ENCODE data around the gene NT5DC2.

The NT5DC2 gene

DNA sequence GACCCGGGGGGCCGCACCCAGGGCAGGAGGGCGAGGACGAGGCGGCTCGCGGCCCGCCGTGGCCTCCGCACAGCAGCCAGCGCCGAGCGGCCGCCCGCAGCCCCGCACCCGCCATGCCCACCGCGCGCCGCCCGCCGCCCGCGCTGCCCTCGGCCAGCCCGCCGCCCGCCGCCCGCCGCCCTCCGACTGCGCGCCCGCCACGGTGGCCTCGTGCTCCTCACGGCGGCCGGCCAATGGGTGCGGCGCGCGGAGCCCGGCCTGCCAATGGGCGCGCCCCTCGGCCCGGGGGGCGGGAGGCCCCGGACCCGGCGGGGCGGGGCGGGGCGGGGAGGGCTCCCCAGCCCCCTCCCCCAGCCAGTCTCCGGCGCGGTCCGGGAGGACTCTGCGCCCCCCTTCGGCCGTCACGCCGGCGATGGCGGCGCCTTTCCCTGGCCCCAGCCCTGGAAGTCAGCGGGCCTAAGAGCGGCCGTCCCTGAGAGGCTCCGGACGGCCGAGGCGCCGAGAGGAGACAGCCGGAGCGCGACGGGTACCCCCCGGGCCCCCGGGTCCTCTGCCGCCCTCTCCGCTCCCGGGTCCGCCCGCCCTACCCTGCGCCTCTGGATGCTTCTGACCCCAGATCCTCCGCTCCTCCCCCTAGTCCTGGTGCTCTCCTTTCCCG is at the start of gene NT5DC2:
TSS of gene NT5DC2 (minus strand) at position 235 of the 658 bp plus-strand sequence. CDS start at position 115, 120 bp downstream.
- peak; percentile 37 to 59 for DNase-seq

DNA sequence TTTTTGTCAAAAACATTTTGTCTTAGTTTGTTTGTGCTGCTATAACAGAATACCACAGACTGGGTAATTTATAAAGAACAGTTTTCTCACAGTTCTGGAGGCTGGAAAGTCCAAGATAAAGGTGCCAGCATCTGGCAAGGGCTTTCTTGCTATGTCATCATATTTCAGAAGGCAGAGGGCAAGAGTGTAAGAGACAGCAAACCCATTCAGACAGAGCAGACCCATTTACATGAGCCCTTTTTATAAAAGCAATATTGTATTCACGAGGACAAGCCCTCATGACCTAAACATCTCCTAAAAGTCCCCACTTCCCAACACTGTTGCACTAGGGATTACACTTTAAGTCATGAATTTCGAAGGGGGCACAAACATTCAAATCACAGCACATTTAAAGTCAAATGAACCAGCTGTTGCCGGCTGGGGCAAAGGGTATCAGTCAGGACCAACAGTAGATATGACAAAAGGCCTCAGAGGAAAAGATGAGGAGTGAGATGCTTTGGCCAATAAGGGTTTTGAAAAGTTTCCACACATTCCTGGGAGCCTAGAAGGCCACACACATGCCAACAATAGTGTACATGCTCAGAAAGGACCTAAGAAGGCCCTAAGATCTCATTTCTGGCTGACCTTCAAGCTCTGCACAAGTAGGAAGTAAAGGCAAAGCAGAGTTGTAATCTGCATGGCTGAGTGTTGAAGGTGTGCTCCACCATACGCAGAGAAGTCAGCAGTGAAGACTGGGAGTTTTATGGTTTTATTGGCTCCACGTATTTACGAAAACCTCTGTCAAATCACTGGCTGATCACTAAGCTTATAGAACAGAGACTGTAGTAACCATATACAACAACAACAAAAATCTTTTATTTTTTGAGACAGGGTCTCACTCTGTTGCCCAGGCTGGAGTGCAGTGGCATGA is 40.7 kb upstream of the NT5DC2 start:
- DNase-seq, result no peak

DNA sequence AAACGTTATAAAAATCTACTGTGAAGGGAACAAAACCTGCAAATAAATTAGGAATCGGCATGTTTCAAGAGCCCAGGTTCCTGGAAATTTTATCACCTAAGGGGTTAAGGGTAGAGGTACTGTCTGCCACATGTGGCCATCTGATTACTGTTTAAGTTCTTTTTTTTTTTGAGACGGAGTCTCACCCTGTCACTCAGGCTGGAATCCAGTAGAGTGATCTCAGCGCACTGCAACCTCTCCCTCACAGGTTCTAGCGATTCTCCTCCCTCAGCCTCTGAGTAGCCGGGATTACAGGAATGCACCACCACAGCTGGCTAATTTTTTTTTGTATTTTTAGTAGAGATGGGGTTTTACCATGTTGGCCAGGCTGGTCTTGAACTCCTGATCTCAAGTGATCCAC is 38.6 kb upstream of the NT5DC2 start:
- DNase-seq, result no peak

DNA sequence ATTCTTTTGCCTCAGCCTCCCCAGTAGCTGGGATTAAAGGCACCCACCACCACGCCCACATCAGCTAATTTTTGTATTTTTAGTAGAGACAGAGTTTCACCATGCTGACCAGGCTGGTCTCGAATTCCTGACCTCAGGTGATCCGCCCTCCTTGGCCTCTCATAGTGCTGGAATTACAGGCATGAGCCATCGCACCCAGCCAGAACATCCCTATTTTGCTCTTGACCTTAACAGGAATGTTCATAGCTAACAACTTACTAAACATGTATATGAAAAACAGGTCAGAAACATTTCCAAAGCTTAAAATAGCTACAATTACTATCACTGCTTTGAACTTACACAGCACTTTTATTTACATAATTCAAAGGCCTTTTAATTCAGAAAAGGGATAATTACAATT is 36.4 kb upstream of the NT5DC2 start:
- DNase-seq, result no peak

DNA sequence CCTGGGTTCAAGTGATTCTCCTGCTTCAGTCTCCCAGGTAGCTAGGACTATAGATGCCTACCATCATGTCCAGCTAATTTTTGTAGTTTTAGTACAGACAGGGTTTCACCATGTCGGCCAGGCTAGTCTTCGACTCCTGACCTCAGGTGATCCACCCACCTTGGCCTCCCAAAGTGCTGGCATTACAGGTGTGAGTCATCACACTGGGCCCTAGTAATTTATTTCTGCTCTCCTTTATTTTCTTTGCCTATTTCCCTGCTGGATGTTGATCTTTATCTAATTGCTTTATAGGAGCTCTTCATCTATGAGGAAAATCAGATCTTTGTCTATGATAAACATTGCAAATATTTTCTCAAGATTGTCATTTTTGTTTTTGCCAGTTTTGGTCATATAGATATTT is 34.4 kb upstream of the NT5DC2 start:
- no peak for DNase-seq

DNA sequence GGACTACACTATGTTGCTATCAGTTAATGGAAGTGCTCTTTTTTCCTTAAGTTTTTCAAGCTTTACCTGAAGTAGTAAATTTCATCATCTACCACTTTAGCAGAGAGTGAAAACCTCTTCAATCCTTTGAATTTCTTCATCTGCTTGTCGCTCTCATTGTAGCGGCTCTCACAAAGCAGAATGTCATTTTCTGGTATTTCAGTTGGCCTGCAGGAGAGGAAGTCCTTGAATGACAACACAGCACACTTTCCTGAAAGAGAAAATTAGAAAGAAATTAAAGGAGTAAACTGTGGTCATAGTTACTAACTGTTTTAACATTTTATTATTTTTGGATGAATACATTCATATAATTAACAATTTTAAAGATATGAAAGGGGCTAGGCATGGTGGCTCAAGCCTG is 30.3 kb upstream of the NT5DC2 start:
- no peak for DNase-seq

DNA sequence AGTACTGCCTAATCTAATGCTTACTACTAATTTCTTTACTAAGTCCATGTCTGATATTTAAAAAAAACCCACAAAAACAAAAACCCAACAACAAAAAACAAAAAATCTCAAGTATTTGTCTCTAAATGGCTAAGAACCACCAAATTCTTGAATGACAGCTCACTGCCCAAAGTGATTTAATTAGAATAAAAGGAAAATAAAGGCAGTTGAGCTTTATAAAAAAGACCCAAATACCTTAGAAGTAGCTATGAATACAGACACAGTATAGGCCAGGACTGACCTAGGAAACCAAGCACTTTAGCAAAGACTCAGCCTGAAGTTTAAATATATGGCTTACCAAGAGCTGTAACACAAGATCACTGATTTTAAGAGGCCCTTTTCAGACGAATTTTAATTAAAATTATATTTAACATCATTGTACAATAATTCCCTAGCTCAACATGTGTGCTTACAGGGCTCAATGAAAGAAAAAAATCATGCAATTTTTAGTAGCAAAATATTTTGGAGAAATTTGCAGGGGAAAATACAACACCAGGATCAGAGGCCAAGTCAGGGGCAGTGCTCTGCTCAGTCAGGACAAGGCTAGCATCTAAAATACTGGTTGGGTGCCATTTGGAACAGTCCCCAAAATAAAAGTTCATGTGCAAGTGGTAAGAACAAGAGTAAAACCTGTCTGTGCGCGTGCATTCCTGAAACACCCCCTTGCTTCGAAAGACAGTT is 27.5 kb upstream of the NT5DC2 start:
- no peak for DNase-seq

DNA sequence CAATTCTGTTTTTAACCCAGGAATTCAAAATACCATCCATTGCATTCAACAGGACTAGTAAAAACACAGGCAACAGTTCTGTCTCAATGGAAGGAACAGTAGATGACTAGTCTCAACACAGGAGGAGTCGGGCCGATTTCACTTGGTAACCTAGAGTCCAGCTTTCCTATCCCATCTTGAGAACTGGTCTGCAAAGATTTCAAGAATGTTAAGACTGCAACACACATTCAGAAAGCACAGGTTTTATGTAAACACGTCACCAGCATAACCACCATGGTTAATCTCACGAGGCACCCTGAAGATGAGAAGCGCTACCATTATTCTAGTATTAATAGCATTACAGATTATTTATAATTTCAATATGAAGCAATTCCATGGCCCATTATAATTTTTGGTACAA is 24.8 kb upstream of the NT5DC2 start:
- DNase-seq, result no peak

DNA sequence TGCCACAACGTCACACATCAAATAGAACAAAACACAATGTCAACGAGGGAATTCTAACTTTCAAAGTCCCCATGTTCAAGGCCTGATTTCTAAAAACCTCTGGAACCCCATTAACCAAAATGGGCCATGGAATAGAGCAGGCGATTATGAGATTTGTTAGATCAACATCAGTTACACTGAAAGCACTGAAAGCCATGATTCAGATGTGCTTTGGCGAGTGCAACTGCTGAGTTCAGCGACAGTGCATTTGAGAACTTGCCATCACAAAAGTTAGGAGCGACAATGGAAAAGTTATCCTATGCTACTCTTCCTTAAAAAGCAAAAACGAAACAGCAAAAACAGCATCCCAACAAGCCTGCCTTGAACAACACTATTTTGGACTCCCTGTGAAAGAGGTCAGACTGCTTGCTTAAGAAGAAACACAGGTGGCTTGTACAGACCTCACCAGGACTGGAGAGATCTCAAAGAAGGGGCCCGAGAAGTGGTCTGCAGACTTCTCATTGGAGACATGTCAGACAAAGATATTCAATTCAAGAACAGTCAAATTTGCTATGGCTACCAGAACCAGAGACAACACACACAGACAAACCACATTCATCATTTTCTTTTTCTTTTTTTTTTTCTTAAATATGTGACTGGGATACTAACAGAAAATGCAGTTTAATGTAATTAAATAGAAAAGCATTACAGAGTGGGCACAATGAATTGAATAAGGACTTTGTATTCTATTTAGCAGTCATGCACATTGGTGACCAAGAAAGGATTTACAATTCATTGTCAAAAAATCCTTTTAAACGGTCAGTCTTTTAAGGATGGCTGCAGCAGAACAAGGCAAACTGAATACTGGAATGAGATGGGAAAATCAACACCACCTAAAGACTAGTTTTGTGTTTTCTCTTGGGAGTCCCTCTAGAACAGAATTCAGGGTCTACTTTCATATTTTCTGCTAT is 23.6 kb upstream of the NT5DC2 start:
- no peak for DNase-seq

DNA sequence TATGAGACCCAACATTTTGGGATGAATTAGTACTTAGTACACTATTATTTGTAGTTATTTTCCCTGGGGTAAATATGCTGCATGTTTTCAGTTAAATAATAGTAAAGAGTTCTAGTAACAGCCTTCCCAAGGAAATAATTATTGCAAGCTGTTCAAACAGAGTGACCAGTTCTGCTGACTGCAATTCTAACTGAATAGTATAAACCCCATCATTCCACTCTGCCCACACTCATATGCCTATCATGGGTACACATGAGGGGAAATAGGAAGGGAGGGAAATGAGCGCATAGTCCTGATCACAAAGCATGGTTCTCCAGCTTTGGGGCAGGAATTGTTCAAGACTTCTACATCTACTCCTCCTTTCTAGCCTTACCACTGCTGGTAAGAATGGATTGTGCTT is 21.4 kb upstream of the NT5DC2 start:
- DNase-seq, result no peak

DNA sequence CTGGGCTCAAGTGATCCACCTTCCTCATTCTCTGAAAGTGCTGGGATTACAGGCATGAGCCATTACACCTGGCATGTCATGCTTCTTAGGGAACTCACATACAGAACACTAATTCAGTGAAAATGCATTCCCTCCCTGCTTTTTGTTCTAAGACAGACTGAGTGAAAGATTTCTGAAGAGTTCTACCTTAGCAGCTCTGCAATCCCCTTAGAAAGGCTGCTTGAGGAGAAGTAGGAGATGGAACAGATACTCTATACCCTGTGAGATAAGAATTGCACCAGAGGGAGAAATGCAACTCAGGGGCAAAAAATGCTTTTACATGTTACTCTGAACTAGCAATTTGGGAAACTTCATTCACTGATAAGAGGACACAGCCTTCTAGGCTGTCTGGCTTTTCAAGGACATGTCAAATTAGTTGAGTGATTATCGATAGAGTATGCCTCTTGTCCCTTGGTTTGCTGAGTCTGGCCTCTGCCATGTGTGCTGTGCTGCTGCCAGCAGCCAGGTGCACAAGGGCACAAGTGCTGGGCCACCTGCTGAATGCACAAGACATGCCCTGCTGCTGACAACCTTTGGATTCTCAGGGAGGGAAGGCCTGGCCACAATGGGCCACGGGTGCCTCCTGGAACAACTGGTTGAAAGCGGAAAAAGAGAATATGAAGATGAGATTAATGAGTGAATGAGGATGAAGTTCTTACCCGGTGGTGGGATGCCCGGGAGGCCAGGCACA is 20.5 kb upstream of the NT5DC2 start:
- DNase-seq, result no peak

DNA sequence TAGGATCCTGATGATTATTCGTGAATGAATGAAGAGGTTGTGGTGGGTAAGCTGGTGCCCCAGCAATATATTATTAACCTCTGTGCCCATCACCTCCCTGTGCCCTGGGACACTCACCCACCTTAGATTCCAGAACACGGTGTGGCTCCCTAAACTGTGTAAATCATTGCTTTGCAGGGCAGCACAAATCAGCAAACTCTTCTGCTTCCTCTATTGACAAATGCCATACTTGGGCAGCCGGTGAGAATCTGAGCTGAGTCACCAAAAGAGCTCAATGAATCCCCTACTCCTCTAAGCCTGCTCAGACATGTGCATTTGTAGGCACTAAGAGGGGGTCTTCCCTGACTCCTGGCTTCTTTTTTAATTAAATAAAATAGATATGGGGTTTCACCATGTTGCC is 18.4 kb upstream of the NT5DC2 start:
- DNase-seq, result no peak

DNA sequence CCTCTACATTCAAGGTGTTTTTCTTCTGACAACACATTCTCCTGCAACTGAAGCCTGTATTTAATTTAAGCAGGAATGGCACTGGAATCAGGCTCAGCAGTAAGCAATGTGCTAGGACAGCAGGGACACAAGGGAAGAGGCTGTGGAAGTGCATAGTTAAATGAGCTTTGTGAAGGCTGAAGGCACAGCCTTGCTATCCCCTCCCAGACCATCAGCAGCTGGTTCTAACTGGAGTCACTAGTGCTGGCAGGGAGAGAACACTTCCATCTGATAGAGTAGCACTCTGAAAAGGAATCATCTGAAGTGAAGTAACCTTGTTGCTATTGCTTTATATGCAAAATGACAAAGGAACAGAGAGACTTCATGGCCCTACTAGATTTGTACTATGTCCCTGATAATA is 17.5 kb upstream of the NT5DC2 start:
- no peak for DNase-seq

DNA sequence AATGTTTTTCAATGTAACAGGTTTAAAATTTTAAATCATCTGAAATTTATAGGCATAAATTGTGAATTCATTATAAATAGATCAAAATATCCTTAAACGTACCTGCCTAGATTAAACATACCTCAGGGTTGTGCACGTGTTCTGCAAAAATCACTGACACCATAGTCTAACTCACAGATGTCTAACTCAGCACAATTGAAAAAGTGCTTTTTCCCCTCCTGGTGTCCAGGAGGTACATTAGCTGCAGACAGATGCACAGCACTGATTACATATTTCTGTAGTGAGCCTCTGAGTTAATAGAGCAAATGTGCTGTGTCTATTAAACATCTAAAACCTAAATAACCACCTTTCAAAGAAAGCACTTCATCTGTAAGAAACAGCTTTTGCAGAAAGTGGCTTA is 13.5 kb upstream of the NT5DC2 start:
- DNase-seq, result no peak

DNA sequence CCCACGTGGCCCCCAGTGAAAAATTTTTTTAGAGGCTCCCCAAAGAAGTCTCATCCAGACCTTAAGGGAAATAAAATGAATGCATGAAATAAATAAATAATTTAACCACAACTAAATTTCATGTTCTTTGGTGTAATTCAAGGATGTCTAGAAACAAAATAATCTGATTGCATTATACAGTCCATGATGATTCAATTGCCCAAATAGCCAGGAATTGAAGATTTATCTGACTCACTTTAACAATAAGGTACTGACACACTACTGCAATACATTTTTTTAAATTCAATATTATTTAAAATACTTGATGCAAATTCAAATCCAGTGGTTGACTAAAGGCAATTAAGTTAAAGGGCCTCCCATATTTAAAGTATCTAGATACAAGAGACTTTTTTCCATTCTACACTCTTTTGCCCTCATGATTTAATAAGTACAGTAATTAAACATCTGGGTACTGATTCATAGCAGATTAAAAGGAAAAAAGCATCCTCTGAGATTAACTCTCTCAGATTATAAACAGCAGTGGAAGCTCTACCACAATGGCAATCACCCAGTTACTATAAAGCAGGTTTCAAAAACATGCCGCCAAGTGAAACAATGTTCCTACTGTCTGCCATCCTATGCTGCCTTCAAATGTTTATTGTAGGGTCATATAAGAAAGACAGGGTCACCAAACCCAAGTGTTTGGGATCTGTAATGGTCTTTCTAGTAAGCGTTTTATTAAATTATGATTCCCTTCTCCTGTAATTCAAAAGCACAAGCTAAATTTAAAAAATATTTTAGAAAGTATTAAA is 12.6 kb upstream of the NT5DC2 start:
- no peak for DNase-seq

DNA sequence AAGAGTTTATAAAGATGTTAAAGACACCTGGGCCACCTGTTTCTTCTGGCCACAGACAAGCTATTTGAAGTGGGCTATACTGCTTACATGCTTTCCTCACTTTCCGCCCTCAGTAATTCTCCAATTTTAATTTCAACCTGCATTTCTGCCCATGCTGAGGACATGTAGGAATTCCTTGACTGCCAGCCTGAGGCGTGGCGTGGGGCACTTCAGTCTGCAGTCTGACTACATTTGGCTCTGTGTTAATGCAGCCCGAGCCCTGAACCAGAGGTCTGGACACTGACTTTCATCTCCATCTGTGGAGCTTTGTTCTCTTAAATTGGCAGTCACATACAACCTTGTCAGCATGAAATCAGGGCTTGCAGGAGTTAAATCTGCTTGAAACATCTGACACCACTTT is 11.3 kb upstream of the NT5DC2 start:
- no peak for DNase-seq

DNA sequence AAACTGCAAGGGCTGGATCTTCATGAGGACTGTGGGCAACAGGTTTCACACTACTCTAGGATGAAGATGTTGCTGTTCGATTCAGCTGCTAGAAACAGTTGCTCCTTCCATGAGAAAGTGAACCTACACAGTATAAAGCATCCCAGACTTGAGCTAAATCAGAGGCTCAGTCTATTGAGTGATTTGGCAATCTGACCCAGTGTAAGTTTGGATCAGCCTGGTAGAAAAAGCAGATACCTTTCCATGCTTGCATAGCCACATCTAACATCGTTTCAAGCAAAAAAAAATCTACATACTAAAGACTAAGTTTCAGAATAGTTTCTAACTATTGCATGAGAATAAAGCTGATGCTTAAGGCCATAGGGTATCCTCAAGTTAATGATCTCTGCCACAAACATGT is 7.4 kb upstream of the NT5DC2 start:
- DNase-seq, result no peak

DNA sequence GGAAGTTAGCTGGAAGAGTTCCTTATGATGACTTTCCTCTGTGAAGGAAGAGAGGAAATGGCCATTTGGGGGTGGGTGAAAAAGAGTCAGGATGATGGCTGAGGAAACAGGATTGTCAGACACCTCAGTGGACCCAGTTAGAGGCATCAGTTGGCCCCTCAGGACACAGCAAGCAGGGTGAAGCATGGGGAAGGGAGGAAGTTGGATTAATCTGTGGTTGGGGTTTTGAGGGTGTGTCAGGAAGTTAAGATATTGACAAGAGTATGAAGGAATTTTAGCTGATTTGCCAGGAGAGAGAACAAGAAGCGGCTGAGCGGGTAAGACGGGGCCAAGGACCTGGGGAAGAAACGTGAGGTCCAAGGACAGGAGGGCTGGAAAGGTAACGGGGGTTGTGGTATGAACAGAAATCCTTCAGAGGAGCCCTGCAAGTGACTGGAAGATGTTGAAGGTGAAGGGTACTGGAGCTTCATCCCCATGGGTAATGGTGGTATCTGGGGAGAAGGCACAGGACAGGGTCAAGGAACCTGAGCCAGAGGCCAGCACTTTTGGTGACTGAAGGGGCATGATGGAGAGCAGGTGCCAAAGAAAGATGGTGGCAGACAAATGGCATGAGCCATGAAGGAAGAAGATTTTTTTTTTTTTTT is 5.5 kb upstream of the NT5DC2 start:
- no peak for DNase-seq

DNA sequence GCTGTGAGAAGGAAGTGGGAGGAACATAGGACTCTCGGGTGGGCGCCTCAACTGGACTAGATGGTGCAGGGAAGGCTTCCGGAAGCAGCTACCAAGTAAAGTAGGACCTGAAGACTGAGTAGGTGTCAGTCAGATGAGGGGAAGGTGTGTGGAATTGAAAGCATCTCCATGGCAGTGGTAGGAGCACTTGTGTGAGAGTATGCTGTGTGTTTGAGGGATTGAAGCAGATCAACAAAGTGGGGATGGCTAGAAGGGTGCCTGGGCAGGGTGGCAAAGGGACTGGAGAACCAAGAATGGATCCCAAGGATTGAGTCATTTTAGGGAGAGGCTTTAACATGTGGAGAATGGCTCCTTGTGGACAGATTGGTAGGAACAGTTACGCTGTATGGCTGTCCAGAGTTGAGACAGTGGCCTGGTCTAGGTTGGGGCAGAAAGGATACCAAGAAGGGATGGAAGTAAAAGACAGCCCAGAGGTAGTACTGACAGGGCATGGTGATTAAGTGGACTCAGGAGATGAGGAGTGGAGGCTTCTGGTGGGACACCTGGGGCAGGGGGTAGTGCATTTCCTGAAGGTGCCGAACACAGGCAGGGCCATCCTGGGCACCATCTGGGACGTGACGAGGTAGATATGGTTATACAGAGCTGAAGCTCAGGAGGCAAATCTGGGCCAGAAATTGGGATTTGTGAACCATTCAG is 4.2 kb upstream of the NT5DC2 start:
- no peak for DNase-seq

DNA sequence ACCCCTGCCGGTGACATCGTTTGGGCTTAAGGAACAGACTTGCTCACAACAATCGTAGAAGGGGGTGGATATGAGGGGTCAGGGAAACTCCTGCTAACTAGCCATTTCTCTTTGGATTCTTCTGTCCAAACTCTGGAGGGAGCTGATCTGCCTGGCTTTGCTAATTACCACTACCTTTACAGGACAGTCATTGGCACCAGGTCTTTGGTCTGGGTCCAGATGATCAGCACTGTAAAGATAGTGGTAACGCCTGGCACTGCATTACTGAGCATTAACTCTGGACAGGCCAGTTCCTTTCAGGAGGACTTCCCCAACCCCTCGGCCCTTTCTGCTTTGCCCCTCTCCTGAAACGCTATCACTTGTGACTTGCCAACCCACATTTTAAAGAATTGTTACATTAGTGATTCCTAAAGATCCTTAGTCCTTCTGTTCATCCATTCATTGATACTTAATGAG is 3.5 kb upstream of the NT5DC2 start:
- no peak for DNase-seq
